MCF 10A (cell line): Measurements from ENCODE around the gene ZNF740. TPM values are rescaled to one million over a fixed set of nuclear protein-coding genes. Genes with fewer than 3 reads are reported as not detected.

Experiments used
- BruUV-seq: library from RNA; stranded (reverse); fragments of 400-500 nt; replicated peaks from 2 replicates; lab custom pipeline; 2021; lab: Mats Ljungman, UMichigan
- CTCF ChIA-PET: fragments of 300-600 bp; sonication (Branson Sonifier 250); formaldehyde crosslinking; extraction: SDS; loops from one replicate; lab custom pipeline; 2021; ENCODE audit warnings: antibody characterized with exemption, inconsistent platforms; lab: Yijun Ruan, JAX
- POLR2A ChIA-PET: fragments of 300-600, 350-650 bp; sonication (Branson Sonifier 250); formaldehyde crosslinking; extraction: SDS; loops from one replicate; lab custom pipeline; 2020; ENCODE audit warnings: antibody characterized with exemption, inconsistent platforms; lab: Yijun Ruan, JAX
- DNase-seq: peaks from one replicate; pipeline ENCODE4 v3.0.0-alpha.2; 2018; ENCODE audit not compliant: unreplicated experiment
- H3K27ac Mint-ChIP-seq: one replicate; pipeline ENCODE4 v1.8.0; 2022; ENCODE audit warnings: mild to moderate bottlenecking, low read depth, mixed read lengths; ENCODE audit not compliant: unreplicated experiment
- H3K27me3 Mint-ChIP-seq: one replicate; pipeline ENCODE4 v1.8.0; 2022; ENCODE audit warnings: mixed read lengths; ENCODE audit not compliant: insufficient read depth, unreplicated experiment
- H3K36me3 Mint-ChIP-seq: one replicate; pipeline ENCODE4 v1.8.0; 2022; ENCODE audit warnings: mild to moderate bottlenecking, moderate library complexity, mixed read lengths; ENCODE audit not compliant: insufficient read depth, unreplicated experiment
- H3K4me1 Mint-ChIP-seq: one replicate; pipeline ENCODE4 v1.8.0; 2022; ENCODE audit warnings: mixed read lengths; ENCODE audit not compliant: insufficient read depth, unreplicated experiment
- H3K4me3 Mint-ChIP-seq: one replicate; pipeline ENCODE4 v1.8.0; 2022; ENCODE audit warnings: mild to moderate bottlenecking, moderate library complexity, mixed read lengths; ENCODE audit not compliant: unreplicated experiment
- H3K9me3 Mint-ChIP-seq: one replicate; pipeline ENCODE4 v1.8.0; 2022; ENCODE audit warnings: mixed read lengths; ENCODE audit not compliant: unreplicated experiment
- CTCF ChIP-seq: fragments of 200-600 bp; IDR thresholded peaks from one replicate; pipeline ENCODE4 v1.8.0; 2022; ENCODE audit warnings: antibody characterized with exemption, mild to moderate bottlenecking; ENCODE audit not compliant: unreplicated experiment
- intact Hi-C: fragments of 100-400 bp; cut with micrococcal nuclease; formaldehyde crosslinking; loops from 2 replicates; pipeline ENCODE4 v1.14.1; 2022
- total RNA-seq: library from RNA; stranded (reverse); gene quantifications from 2 replicates; pipeline ENCODE4 v1.2.3, GENCODE V29; 2022

Gene ZNF740
- total RNA-seq, 1 experiment from 2014 or later, result 36.2 TPM

- ChIA-PET POLR2A (interaction anchor here (0.7 to 4.9 kb wide), 18 partner anchors 8 to 213 kb away, joined by 3 to 43 read pairs (median 4); partner anchors contain the start of genes AAAS, CSAD, EIF4B and ESPL1), CTCF (interaction anchor here (0.6 to 1.9 kb wide), 12 partner anchors 23 to 238 kb away, joined by 3 to 10 read pairs (median 4); a partner anchor contains a TSS)
- Mint-ChIP-seq H3K4me3 (peak overlapping the region; percentile 83), H3K27me3 (no peaks in the 10 kb centered on the region), H3K36me3 (peaks cover 23% of the 10 kb centered on the region), H3K9me3 (no peaks in the 10 kb centered on the region), H3K27ac (no peak overlapping the region), H3K4me1 (peaks cover 55% of the 10 kb centered on the region)
- no peak for TF ChIP-seq CTCF
- BruUV-seq, result no TSS peak
- DNase-seq, result peak; percentile 57
- intact Hi-C loops, result no loop called here
These were observed 38.9 kb downstream of the ZNF740 start for GRCh38 chr12:53219292-53219955.

GRCh38 chr12:53219956-53220693 is 39.6 kb downstream of the ZNF740 start:
- intact Hi-C loops, result loop anchor here (2.0 kb wide), 1 partner anchor 31 kb away; no protein-coding TSS in a partner anchor
- H3K4me3 Mint-ChIP-seq, result peak overlapping the region; percentile 83
- POLR2A ChIA-PET, result interaction anchor here (0.7 to 4.9 kb wide), 17 partner anchors 9 to 214 kb away, joined by 3 to 43 read pairs (median 6); partner anchors contain the start of genes AAAS, CSAD, EIF4B and ESPL1
- no TSS peak for BruUV-seq
- peaks cover 62% of the 10 kb centered on the region for H3K4me1 Mint-ChIP-seq
- DNase-seq, result peak; percentile 78
- H3K9me3 Mint-ChIP-seq, result no peaks in the 10 kb centered on the region
- no peaks in the 10 kb centered on the region for H3K27me3 Mint-ChIP-seq
- peaks cover 20% of the 10 kb centered on the region for H3K36me3 Mint-ChIP-seq
- CTCF ChIA-PET, result interaction anchor here (0.6 to 1.9 kb wide), 7 partner anchors 22 to 72 kb away, joined by 3 to 10 read pairs (median 4); a partner anchor contains a TSS
- peak overlapping the region; percentile 80 for H3K27ac Mint-ChIP-seq
- TF ChIP-seq CTCF, result no peak

- no peaks in the 10 kb centered on the region for H3K9me3 Mint-ChIP-seq
- CTCF ChIA-PET, result interaction anchor here (0.6 to 1.6 kb wide), 3 partner anchors 49 to 66 kb away, joined by 3 to 4 read pairs (median 3); no protein-coding TSS in a partner anchor
- intact Hi-C loops, result loop anchor here (2.0 kb wide), 1 partner anchor 30 kb away; no protein-coding TSS in a partner anchor
- no peak for TF ChIP-seq CTCF
- peak overlapping the region; percentile 83 for H3K4me3 Mint-ChIP-seq
- peaks cover 20% of the 10 kb centered on the region for H3K36me3 Mint-ChIP-seq
- POLR2A ChIA-PET, result interaction anchor here (0.6 to 4.9 kb wide), 14 partner anchors 8 to 159 kb away, joined by 3 to 43 read pairs (median 7); partner anchors contain the start of genes AAAS, CSAD, ESPL1 and MYG1
- peak overlapping the region; percentile 80 for H3K27ac Mint-ChIP-seq
- H3K27me3 Mint-ChIP-seq, result no peaks in the 10 kb centered on the region
- no TSS peak for BruUV-seq
- H3K4me1 Mint-ChIP-seq, result peaks cover 68% of the 10 kb centered on the region
- peak; percentile 93 for DNase-seq
These were observed 40.2 kb downstream of the ZNF740 start for GRCh38 chr12:53220694-53221202.
